Colon (tissue), 2 donors: ENCODE data around the gene HEXD.

Source experiments
- FAIRE-seq: peaks from 2 replicates; lab custom pipeline; 2012; peaks lifted over from hg19 to GRCh38; lab: Jason Lieb, UNC
- donor health status: control.
- donor health status: control.

Gene HEXD

GRCh38 chr17:82490512-82491195, 72.5 kb downstream of the HEXD start:
- no peak for FAIRE-seq

- FAIRE-seq: no peak
Measured at GRCh38 chr17:82491196-82491530, 73.0 kb downstream of the HEXD start.

- FAIRE-seq: no peak
Measured at GRCh38 chr17:82491533-82491932, 73.4 kb downstream of the HEXD start.
